Hepatocyte (in vitro differentiated cells): ENCODE results near the gene PXN. TPM values are rescaled to one million over a fixed set of nuclear protein-coding genes. Genes with fewer than 3 reads are reported as not detected.

Experiments
- DNase-seq: peaks from one replicate; pipeline ENCODE4 v3.0.0-alpha.2; 2016; ENCODE audit warnings: low spot score
- H2AFZ ChIP-seq: fragments of 200-600 bp; sonication (generic); 2 replicates; pipeline ENCODE4 v1.6.0; 2016; ENCODE audit warnings: antibody characterized with exemption, mild to moderate bottlenecking
- H3K27ac ChIP-seq: fragments of 200-600 bp; sonication (generic); 2 replicates; pipeline ENCODE4 v1.5.1; 2016; ENCODE audit warnings: mild to moderate bottlenecking
- H3K27me3 ChIP-seq: fragments of 200-600 bp; sonication (generic); 2 replicates; pipeline ENCODE4 v1.6.1; 2016
- H3K36me3 ChIP-seq: fragments of 200-600 bp; sonication (generic); replicated peaks from 2 replicates; pipeline ENCODE4 v1.5.1; 2016; ENCODE audit warnings: low read depth; ENCODE audit not compliant: insufficient read depth
- H3K4me1 ChIP-seq: fragments of 200-600 bp; sonication (generic); 2 replicates; pipeline ENCODE4 v1.5.1; 2016; ENCODE audit warnings: mild to moderate bottlenecking, moderate library complexity; ENCODE audit not compliant: insufficient read depth
- H3K4me2 ChIP-seq: fragments of 200-600 bp; sonication (generic); 2 replicates; pipeline ENCODE4 v1.6.0; 2016
- H3K4me3 ChIP-seq: fragments of 200-600 bp; sonication (generic); 2 replicates; pipeline ENCODE4 v1.5.1; 2016; ENCODE audit warnings: mild to moderate bottlenecking
- H3K79me2 ChIP-seq: fragments of 200-600 bp; sonication (generic); 2 replicates; pipeline ENCODE4 v1.6.0; 2017; ENCODE audit warnings: mild to moderate bottlenecking
- H3K9me2 ChIP-seq: fragments of 200-600 bp; sonication (generic); replicated peaks from 2 replicates; pipeline ENCODE4 v1.6.0; 2017; ENCODE audit warnings: mild to moderate bottlenecking; ENCODE audit not compliant: insufficient read depth
- H3K9me3 ChIP-seq: fragments of 200-600 bp; sonication (generic); 2 replicates; pipeline ENCODE4 v1.5.1; 2016; ENCODE audit warnings: low read depth, mild to moderate bottlenecking
- H4K20me1 ChIP-seq: fragments of 200-600 bp; sonication (generic); 2 replicates; pipeline ENCODE4 v1.6.0; 2016; ENCODE audit warnings: mild to moderate bottlenecking; ENCODE audit not compliant: insufficient read depth, poor library complexity, severe bottlenecking
- EZH2 ChIP-seq: fragments of 200-600 bp; sonication (generic); IDR thresholded peaks from 2 replicates; pipeline ENCODE4 v1.6.1; 2016; ENCODE audit warnings: antibody characterized with exemption, mild to moderate bottlenecking, borderline replicate concordance
- EZH2phosphoT487 ChIP-seq: fragments of 200-600 bp; sonication (generic); IDR thresholded peaks from one replicate; pipeline ENCODE4 v1.6.1; 2018; ENCODE audit warnings: antibody characterized with exemption, mild to moderate bottlenecking, low read depth, moderate library complexity; ENCODE audit not compliant: unreplicated experiment, severe bottlenecking
- WGBS: methylation state at CpG from one replicate; pipeline ENCODE4 v1.1.6; 2016; ENCODE audit warnings: low lambda C conversion rate; ENCODE audit errors: missing lambda C conversion rate; 5-methylcytosine and 5-hydroxymethylcytosine counted together
- polyA plus RNA-seq: library from polyadenylated mRNA; unstranded; fragments of >200 nt; fragmentation: Nextera tagmentation; extraction: Ambion mirVana; gene quantifications from 2 replicates; pipeline ENCODE4 v1.2.1, GENCODE V29; 2016
- total RNA-seq: library from RNA; depleted of rRNA; stranded (reverse); fragments of >200 nt; gene quantifications from 2 replicates; pipeline ENCODE4 v1.2.3, GENCODE V29; 2014
- TF ChIP-seq, protein P1 (sequence below): fragments of 200-600 bp; sonication (generic); IDR thresholded peaks from 2 replicates; pipeline ENCODE4 v1.5.1; 2016; ENCODE audit warnings: antibody characterized with exemption, mild to moderate bottlenecking; ENCODE audit not compliant: poor library complexity

Gene PXN
- total and polyA plus RNA-seq, 2 experiments from 2014 or later: 26.7 to 61.7 TPM

DNA sequence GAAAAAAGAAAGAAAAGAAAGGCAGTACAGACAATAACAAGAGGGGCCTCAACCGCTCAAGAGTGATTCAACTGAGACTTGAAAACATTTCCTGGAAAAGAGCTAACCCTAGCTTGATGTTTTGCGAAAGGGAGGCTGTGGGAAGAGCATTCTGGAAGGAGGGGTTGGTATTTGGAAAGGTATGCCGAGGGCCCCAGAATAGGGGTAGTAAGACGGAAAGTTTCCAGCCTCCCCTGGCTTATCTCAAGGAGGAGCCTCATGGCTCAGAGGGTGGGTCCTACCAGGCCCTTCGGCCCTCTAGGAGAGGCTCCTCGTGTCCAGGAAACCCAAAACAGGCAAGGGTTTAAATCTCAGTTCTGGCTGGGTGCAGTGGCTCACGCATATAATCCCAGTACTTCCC lies 17.8 kb upstream of the PXN start:
- Histone ChIP-seq H3K9me2 (no peaks in the 10 kb centered on the region), H3K27me3 (no peaks in the 10 kb centered on the region), H3K9me3 (no peaks in the 10 kb centered on the region), H3K4me3 (no peak overlapping the region), H3K36me3 (no peaks in the 10 kb centered on the region), H3K4me2 (no peak overlapping the region), H3K79me2 (no peaks in the 10 kb centered on the region), H2AFZ (no peak overlapping the region), H3K4me1 (no peaks in the 10 kb centered on the region), H4K20me1 (no peaks in the 10 kb centered on the region), H3K27ac (peak overlapping the region; percentile 50)
- DNase-seq: peak; percentile 60
- no peak for TF ChIP-seq EZH2phosphoT487
- TF ChIP-seq, protein P1, sequence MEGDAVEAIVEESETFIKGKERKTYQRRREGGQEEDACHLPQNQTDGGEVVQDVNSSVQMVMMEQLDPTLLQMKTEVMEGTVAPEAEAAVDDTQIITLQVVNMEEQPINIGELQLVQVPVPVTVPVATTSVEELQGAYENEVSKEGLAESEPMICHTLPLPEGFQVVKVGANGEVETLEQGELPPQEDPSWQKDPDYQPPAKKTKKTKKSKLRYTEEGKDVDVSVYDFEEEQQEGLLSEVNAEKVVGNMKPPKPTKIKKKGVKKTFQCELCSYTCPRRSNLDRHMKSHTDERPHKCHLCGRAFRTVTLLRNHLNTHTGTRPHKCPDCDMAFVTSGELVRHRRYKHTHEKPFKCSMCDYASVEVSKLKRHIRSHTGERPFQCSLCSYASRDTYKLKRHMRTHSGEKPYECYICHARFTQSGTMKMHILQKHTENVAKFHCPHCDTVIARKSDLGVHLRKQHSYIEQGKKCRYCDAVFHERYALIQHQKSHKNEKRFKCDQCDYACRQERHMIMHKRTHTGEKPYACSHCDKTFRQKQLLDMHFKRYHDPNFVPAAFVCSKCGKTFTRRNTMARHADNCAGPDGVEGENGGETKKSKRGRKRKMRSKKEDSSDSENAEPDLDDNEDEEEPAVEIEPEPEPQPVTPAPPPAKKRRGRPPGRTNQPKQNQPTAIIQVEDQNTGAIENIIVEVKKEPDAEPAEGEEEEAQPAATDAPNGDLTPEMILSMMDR: no peak
- TF ChIP-seq EZH2: no peak
- WGBS: 45% methylated on average over 7 of the region's 7 CpGs

DNA sequence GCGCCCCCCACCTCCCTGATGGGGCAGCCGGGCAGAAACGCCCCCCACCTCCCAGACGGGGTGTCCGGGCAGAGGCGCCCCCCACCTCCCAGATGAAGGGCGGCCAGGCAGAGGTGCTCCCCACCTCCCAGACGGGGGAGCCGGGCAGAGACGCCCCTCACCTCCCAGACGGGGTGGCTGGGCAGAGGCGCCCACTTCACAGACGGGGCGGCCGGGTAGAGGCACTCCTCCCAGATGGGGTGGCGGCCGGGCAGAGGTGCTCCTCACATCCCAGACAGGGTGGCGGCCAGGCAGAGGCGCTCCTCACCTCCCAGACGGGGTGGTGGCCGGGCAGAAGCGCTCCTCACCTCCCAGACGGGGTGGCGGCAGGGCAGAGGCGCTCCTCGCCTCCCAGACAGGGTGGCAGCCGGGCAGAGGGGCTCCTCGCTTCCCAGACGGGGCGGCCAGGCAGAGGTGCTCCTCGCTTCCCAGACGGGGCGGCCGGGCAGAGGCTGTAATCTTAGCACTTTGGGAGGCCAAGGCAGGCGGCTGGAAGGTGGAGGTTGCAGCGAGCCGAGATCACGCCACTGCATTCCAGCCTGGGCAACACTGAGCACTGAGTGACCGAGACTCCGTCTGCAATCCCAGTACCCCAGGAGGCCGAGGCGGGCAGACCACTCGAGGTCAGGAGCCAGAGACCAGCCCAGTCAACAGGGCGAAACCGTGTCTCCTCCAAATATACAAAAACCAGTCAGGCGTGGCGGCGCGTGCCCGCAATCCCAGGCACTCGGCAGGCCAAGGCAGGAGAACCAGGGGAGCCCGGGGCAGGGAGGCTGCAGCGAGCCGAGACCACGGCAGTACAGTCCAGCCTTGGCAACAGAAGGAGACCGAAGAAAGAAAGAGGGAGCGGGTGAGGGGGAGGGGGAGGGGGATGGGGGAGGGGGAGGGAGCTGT lies 12.9 kb upstream of the PXN start:
- Histone ChIP-seq H3K4me3 (no peak overlapping the region), H3K36me3 (no peaks in the 10 kb centered on the region), H3K4me1 (peaks cover 4% of the 10 kb centered on the region), H3K27me3 (no peaks in the 10 kb centered on the region), H3K79me2 (no peaks in the 10 kb centered on the region), H2AFZ (no peak overlapping the region), H4K20me1 (no peaks in the 10 kb centered on the region), H3K27ac (peak overlapping the region; percentile 63), H3K4me2 (no peak overlapping the region), H3K9me3 (no peaks in the 10 kb centered on the region), H3K9me2 (no peaks in the 10 kb centered on the region)
- no peak for DNase-seq
- TF ChIP-seq, protein P1: no peak
- no peak for TF ChIP-seq EZH2
- TF ChIP-seq EZH2phosphoT487: no peak
- 98% methylated on average over 45 of the region's 57 CpGs for WGBS

DNA sequence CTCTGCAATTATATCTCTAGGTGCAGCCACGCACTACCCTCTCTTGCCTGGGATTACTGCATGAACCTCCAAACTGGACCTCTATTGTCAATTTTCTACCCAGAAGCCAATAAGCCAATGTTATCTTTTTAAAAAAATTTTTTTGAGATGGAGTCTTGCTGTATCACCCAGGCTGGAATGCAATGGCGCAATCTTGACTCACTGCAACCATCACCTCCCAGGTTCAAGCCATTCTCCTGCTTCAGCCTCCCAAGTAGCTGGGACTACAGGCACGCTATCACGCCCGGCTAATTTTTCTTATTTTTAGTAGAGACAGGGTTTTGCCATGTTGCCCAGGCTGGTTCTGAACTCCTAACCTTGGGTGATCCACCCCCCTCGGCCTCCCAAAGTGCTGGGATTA lies 11.2 kb upstream of the PXN start:
- DNase-seq: no peak
- Histone ChIP-seq H3K27me3 (no peaks in the 10 kb centered on the region), H3K9me3 (no peaks in the 10 kb centered on the region), H4K20me1 (no peaks in the 10 kb centered on the region), H3K4me1 (peaks cover 4% of the 10 kb centered on the region), H2AFZ (no peak overlapping the region), H3K9me2 (no peaks in the 10 kb centered on the region), H3K27ac (peak overlapping the region; percentile 73), H3K4me2 (no peak overlapping the region), H3K36me3 (no peaks in the 10 kb centered on the region), H3K4me3 (no peak overlapping the region), H3K79me2 (no peaks in the 10 kb centered on the region)
- TF ChIP-seq EZH2phosphoT487 (no peak), EZH2 (no peak)
- TF ChIP-seq, protein P1: no peak
- 89% methylated on average over 6 of the region's 6 CpGs for WGBS
